HCT116 (cell line): ENCODE data around the gene NTN4. TPM values are rescaled to one million over a fixed set of nuclear protein-coding genes. Genes with fewer than 3 reads are reported as not detected.

Experiments used
- ATAC-seq: fragments of 200-7000 bp; cut with Tn5 transposase; 2 replicates; pipeline ENCODE4 v1.9.1; 2020; ENCODE audit warnings: mild to moderate bottlenecking, moderate library complexity
- BruUV-seq: library from RNA; stranded (reverse); fragments of 400-500 nt; replicated peaks from 2 replicates; lab custom pipeline; 2021; lab: Mats Ljungman, UMichigan
- CTCF ChIA-PET: fragments of 300-600 bp; sonication (Branson Sonifier 250); formaldehyde crosslinking; loops from one replicate; lab custom pipeline; 2021; ENCODE audit warnings: antibody characterized with exemption; lab: Charles Lee
- POLR2A ChIA-PET: fragments of 300-600, 350-600 bp; sonication (Branson Sonifier 250); formaldehyde crosslinking; loops from one replicate; lab custom pipeline; 2021; ENCODE audit warnings: antibody characterized with exemption; lab: Charles Lee
- RAD21 ChIA-PET, 2 experiments: fragments of 300-600 bp; sonication (Branson Sonifier 250); formaldehyde crosslinking; loops; one replicate each; lab custom pipeline; 2023; ENCODE audit warnings: low total read pairs in 2 of 2; ENCODE audit not compliant: uncharacterized antibody in 2 of 2, unreplicated experiment in 2 of 2, low non-redundant PET in 1 of 2; lab: Charles Lee
- DNase-seq: peaks from one replicate; pipeline ENCODE4 v3.0.0-alpha.2; 2010; ENCODE audit warnings: low read depth, low spot score
- H2AFZ ChIP-seq: fragments of 200-600 bp; shearing (Covaris generic), sonication (generic); 2 replicates; pipeline ENCODE4 v1.6.1; 2017; ENCODE audit warnings: low read depth, mixed run types, mixed read lengths, antibody characterized with exemption, low read length; ENCODE audit not compliant: poor library complexity, severe bottlenecking
- H3K27ac ChIP-seq: 2 replicates; pipeline ENCODE4 v1.5.1; 2012; ENCODE audit warnings: low read depth, low read length
- H3K27me3 ChIP-seq: fragments of 200-600 bp; sonication (generic); 2 replicates; pipeline ENCODE4 v1.6.1; 2016; ENCODE audit warnings: mixed run types, low read length, mixed read lengths; ENCODE audit not compliant: insufficient read depth
- H3K36me3 ChIP-seq, 2 experiments: fragments of 200-500 bp in 1 of 2; fragments of 200-600 bp in 1 of 2; sonication (Bioruptor generic) in 1 of 2; sonication (generic) in 1 of 2; 2 replicates each; pipeline versions ENCODE4 v1.5.1 to v1.6.1; 2014 to 2016; ENCODE audit warnings: low read length in 2 of 2, inconsistent platforms in 1 of 2, mixed read lengths in 1 of 2, mixed run types in 1 of 2; ENCODE audit not compliant: insufficient read depth in 2 of 2, control insufficient read depth in 1 of 2
- H3K4me1 ChIP-seq, 2 experiments: fragments of 200-600 bp in 1 of 2; sonication (generic) in 1 of 2; 2 replicates each; pipeline versions ENCODE4 v1.5.1 to v1.6.1; 2012 to 2017; ENCODE audit warnings: low read length in 2 of 2, inconsistent platforms in 1 of 2, mild to moderate bottlenecking in 1 of 2, mixed read lengths in 1 of 2, mixed run types in 1 of 2, moderate library complexity in 1 of 2; ENCODE audit not compliant: insufficient read depth in 2 of 2, control insufficient read depth in 1 of 2
- H3K4me2 ChIP-seq: fragments of 200-600 bp; sonication (generic); 2 replicates; pipeline ENCODE4 v1.6.1; 2017; ENCODE audit warnings: mixed run types, low read length, mixed read lengths
- H3K4me3 ChIP-seq, 2 experiments: fragments of 200-600 bp in 1 of 2; sonication (generic) in 1 of 2; replicated peaks in 1 of 2; 2 replicates each; pipeline ENCODE4 v1.5.1; 2011 to 2016; ENCODE audit warnings: low read length in 2 of 2, control low read depth in 1 of 2, low read depth in 1 of 2, mild to moderate bottlenecking in 1 of 2, mixed read lengths in 1 of 2, mixed run types in 1 of 2
- H3K79me2 ChIP-seq: fragments of 200-600 bp; sonication (generic); 2 replicates; pipeline ENCODE4 v1.6.1; 2017; ENCODE audit warnings: mild to moderate bottlenecking, mixed run types, low read length, moderate library complexity, mixed read lengths; ENCODE audit not compliant: insufficient read depth
- H3K9ac ChIP-seq: fragments of 200-600 bp; sonication (generic); 2 replicates; pipeline ENCODE4 v1.6.1; 2016; ENCODE audit warnings: low read length, mixed read lengths
- H3K9me2 ChIP-seq: fragments of 200-600 bp; sonication (generic), shearing (Covaris generic); 2 replicates; pipeline ENCODE4 v1.6.1; 2017; ENCODE audit warnings: mixed run types, mild to moderate bottlenecking, moderate library complexity; ENCODE audit not compliant: insufficient read depth
- H3K9me3 ChIP-seq, 2 experiments: fragments of 200-500 bp in 1 of 2; fragments of 200-600 bp in 1 of 2; sonication (Bioruptor generic) in 1 of 2; sonication (generic) in 1 of 2; 2 replicates each; pipeline ENCODE4 v1.6.1; 2014 to 2017; ENCODE audit warnings: low read length in 2 of 2, mixed read lengths in 2 of 2, inconsistent platforms in 1 of 2, low read depth in 1 of 2, mild to moderate bottlenecking in 1 of 2, mixed run types in 1 of 2, moderate library complexity in 1 of 2; ENCODE audit not compliant: control insufficient read depth in 1 of 2, insufficient read depth in 1 of 2
- H4K20me1 ChIP-seq: fragments of 200-600 bp; sonication (generic), shearing (Covaris generic); 2 replicates; pipeline ENCODE4 v1.6.1; 2017; ENCODE audit warnings: mixed run types, mild to moderate bottlenecking, moderate library complexity; ENCODE audit not compliant: insufficient read depth
- CEBPB ChIP-seq: IDR thresholded peaks from 2 replicates; pipeline ENCODE4 v1.6.1; 2012; ENCODE audit warnings: low read depth
- CTCF ChIP-seq, 3 experiments: fragments of 200-600 bp in 1 of 3; sonication (generic) in 1 of 3; IDR thresholded peaks in 2 of 3; conservative IDR thresholded peaks in 1 of 3; 2 replicates each; pipeline ENCODE4 v1.5.1; 2012 to 2017; ENCODE audit warnings: low read depth in 2 of 3, low read length in 2 of 3, antibody characterized with exemption in 1 of 3, borderline replicate concordance in 1 of 3, control low read depth in 1 of 3, mild to moderate bottlenecking in 1 of 3, mixed read lengths in 1 of 3, mixed run types in 1 of 3, moderate library complexity in 1 of 3; ENCODE audit not compliant: insufficient read depth in 1 of 3
- EZH2 ChIP-seq: fragments of 200-600 bp; sonication (generic); IDR thresholded peaks from 2 replicates; pipeline ENCODE4 v1.6.1; 2017; ENCODE audit warnings: antibody characterized with exemption, mixed run types
- FOSL1 ChIP-seq: IDR thresholded peaks from 2 replicates; pipeline ENCODE4 v1.6.1; 2012; ENCODE audit warnings: low read depth
- JUND ChIP-seq: IDR thresholded peaks from 2 replicates; pipeline ENCODE4 v1.6.1; 2012
- POLR2A ChIP-seq: IDR thresholded peaks from 2 replicates; pipeline ENCODE4 v1.7.0; 2011; ENCODE audit warnings: borderline replicate concordance; ENCODE audit not compliant: insufficient read depth, insufficient read length; ENCODE audit errors: extremely low read depth
- POLR2AphosphoS5 ChIP-seq: IDR thresholded peaks from 2 replicates; pipeline ENCODE4 v1.6.1; 2011; ENCODE audit warnings: mild to moderate bottlenecking, low read depth, low read length, moderate library complexity
- RAD21 ChIP-seq: IDR thresholded peaks from 2 replicates; pipeline ENCODE4 v1.6.1; 2012; ENCODE audit warnings: low read depth, mild to moderate bottlenecking
- SIN3A ChIP-seq: IDR thresholded peaks from 2 replicates; pipeline ENCODE4 v1.6.1; 2012; ENCODE audit warnings: low read depth
- SP1 ChIP-seq: IDR thresholded peaks from 2 replicates; pipeline ENCODE4 v1.6.1; 2012; ENCODE audit warnings: low read depth
- YY1 ChIP-seq: IDR thresholded peaks from 2 replicates; pipeline ENCODE4 v1.6.1; 2011; ENCODE audit warnings: low read length, low read depth, moderate library complexity, mild to moderate bottlenecking; ENCODE audit not compliant: insufficient replicate concordance; ENCODE audit errors: extremely low read depth
- ZBTB33 ChIP-seq: IDR thresholded peaks from 2 replicates; pipeline ENCODE4 v1.6.1; 2011; ENCODE audit warnings: mild to moderate bottlenecking, low read length, moderate library complexity; ENCODE audit not compliant: insufficient replicate concordance; ENCODE audit errors: extremely low read depth
- ZFX ChIP-seq: fragments of 450-650 bp; IDR thresholded peaks from 2 replicates; pipeline ENCODE4 v1.6.1; 2017
- ZNF274 ChIP-seq: fragments of 200-500 bp; sonication (Bioruptor generic); IDR thresholded peaks from 2 replicates; pipeline ENCODE4 v1.6.1; 2014; ENCODE audit warnings: mild to moderate bottlenecking, low read depth, low read length, inconsistent platforms
- intact Hi-C: fragments of 100-400 bp; cut with micrococcal nuclease; formaldehyde crosslinking; loops from 2 replicates; pipeline ENCODE4 v1.10.0; 2022
- total RNA-seq: library from RNA; stranded (reverse); gene quantifications from one replicate; pipeline ENCODE4 v1.2.1, GENCODE V29; 2021; ENCODE audit not compliant: unreplicated experiment

The NTN4 gene
- total RNA-seq, 1 experiment from 2014 or later, result 4.3 TPM

- CTCF ChIA-PET, result no interaction called here
- RAD21 ChIA-PET, result no interaction called here
- POLR2A ChIA-PET, result interaction anchor here (1.8 kb wide), 1 partner anchor 9 kb away, joined by 7 read pairs; no protein-coding TSS in a partner anchor
- Histone ChIP-seq H3K79me2 (no peaks in the 10 kb centered on the region), H3K27ac (no peak overlapping the region), H3K4me1 (no peaks in the 10 kb centered on the region), H2AFZ (no peak overlapping the region), H3K9ac (no peak overlapping the region), H3K4me2 (no peak overlapping the region), H4K20me1 (no peaks in the 10 kb centered on the region), H3K9me3 (no peaks in the 10 kb centered on the region), H3K36me3 (no peaks in the 10 kb centered on the region), H3K4me3 (no peak overlapping the region), H3K9me2 (no peaks in the 10 kb centered on the region), H3K27me3 (no peaks in the 10 kb centered on the region)
- BruUV-seq, result no TSS peak
- intact Hi-C loops, result no loop called here
- ATAC-seq, result no peak
- TF ChIP-seq ZNF274 (no peak), POLR2AphosphoS5 (no peak)
- no peak for DNase-seq
These were observed 148.0 kb downstream of the NTN4 start for GRCh38 chr12:95642583-95642982.

GRCh38 chr12:95641299-95641952 lies 149.1 kb downstream of the NTN4 start:
- TF ChIP-seq POLR2A, result no peak
- TF ChIP-seq RAD21, result no peak
- TF ChIP-seq JUND, result no peak
- TF ChIP-seq EZH2, result no peak
- TF ChIP-seq FOSL1, result no peak
- TF ChIP-seq ZNF274, result no peak
- no peak for TF ChIP-seq CEBPB
- no peak for TF ChIP-seq YY1
- no peak for TF ChIP-seq SP1
- TF ChIP-seq ZBTB33, result no peak
- no peak for TF ChIP-seq CTCF (IDR thresholded peaks at IDR 0.05 in 2 of 3, conservative IDR thresholded peaks at IDR 0.05 in 1 of 3; ENCODE audit: borderline replicate concordance in 1 of 3, insufficient read depth in 1 of 3, low read depth in 2 of 3, low read length in 2 of 3)
- TF ChIP-seq SIN3A, result no peak
- TF ChIP-seq ZFX, result no peak
- Histone ChIP-seq H2AFZ (no peak overlapping the region), H3K4me2 (no peak overlapping the region), H3K4me3 (no peak overlapping the region), H3K36me3 (no peaks in the 10 kb centered on the region), H3K9me3 (no peaks in the 10 kb centered on the region), H3K27me3 (no peaks in the 10 kb centered on the region), H3K9ac (no peak overlapping the region), H3K9me2 (no peaks in the 10 kb centered on the region), H3K27ac (no peak overlapping the region), H4K20me1 (no peaks in the 10 kb centered on the region), H3K79me2 (no peaks in the 10 kb centered on the region), H3K4me1 (no peaks in the 10 kb centered on the region)
- RAD21 ChIA-PET, result no interaction called here
- intact Hi-C loops, result no loop called here
- POLR2A ChIA-PET, result no interaction called here
- ATAC-seq (no peak), DNase-seq (no peak)
- BruUV-seq, result no TSS peak
- CTCF ChIA-PET, result no interaction called here
